ENCODE measurements around the gene RAD51B.

DNA sequence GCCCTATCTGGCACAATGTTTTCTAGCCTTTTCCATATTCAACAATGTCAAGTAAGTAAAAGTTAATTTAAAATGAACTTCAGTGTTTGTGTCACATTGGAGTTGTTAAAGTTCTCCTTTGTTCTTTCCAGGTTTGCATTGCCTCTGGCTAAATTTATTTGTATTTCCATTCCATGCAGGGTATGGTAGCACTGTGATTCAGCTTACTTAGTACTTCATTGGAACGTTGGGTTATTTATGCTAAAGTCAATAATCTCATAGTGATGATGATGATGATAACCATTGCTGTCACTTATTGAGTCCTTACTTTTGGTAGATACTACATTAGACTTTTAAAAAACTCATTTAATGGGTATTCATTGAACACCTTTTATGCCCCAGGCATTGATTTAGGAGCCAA lies 286.9 kb downstream of the RAD51B start:
- no peak for TF ChIP-seq POLR2A (IDR thresholded peaks at IDR 0.05; ENCODE audit: low read depth, low read length)
- no peak for TF ChIP-seq POLR2AphosphoS5 (IDR thresholded peaks at IDR 0.05; ENCODE audit: low read depth, low read length)
- TF ChIP-seq TAF1 (IDR thresholded peaks at IDR 0.05; ENCODE audit: borderline replicate concordance, low read depth, low read length): no peak

All from GM12892 (cell line).